Erythroblast (primary cell): ENCODE measurements around the gene FAM180A.

Experiments used
- GATA1 ChIP-seq: IDR thresholded peaks from 2 replicates; pipeline ENCODE4 v1.6.1; 2011; ENCODE audit warnings: low read depth, mild to moderate bottlenecking, control low read depth, low read length, moderate library complexity
- POLR2A ChIP-seq: IDR thresholded peaks from 2 replicates; pipeline ENCODE4 v1.6.1; 2011; ENCODE audit warnings: mild to moderate bottlenecking, low read length

- no peak for TF ChIP-seq POLR2A
- TF ChIP-seq GATA1, result no peak
These were observed 22.4 kb upstream of the FAM180A start for GRCh38 chr7:135771051-135771450.
